Heart left ventricle (tissue), 13 donors: Measurements from ENCODE around the gene SPOCK2.
"Not testable (repeated sequence)": the region's sequence is repeated elsewhere in the genome, so short reads cannot be mapped to it uniquely, and the experiment has no call there.

ENCODE experiments used
- POLR2A ChIP-seq, 2 donors: fragments of 450-650 bp; IDR thresholded peaks; one replicate each; pipeline ENCODE4 v1.6.1; 2017; ENCODE audit warnings: antibody characterized with exemption in 2 of 2, mild to moderate bottlenecking in 2 of 2, moderate library complexity in 2 of 2
- TF ChIP-seq, protein P1 (sequence below), 12 donors: fragments of 200-600 bp; sonication (generic) in 4 of 12; IDR thresholded peaks; one replicate each; pipeline versions ENCODE4 v1.5.0 to v1.8.0; 2018 to 2022; ENCODE audit warnings: antibody characterized with exemption in 12 of 12, mild to moderate bottlenecking in 5 of 12
- donor health status: ischemic (EF 13 %, LVEDD 7.1; RV severe dilation, severe dysfunction).
- donor health status: DM: no; HTN: yes; CAD: no.
- donor health status: DM: no; HTN: no; CAD: no.
- donor health status: ischemic (EF 25% LVEDD 6.9; RV normal size, moderate dysfunction).
- donor health status: ischemic (EF 25% LVEDD 5.7; RV mildly dilated, moderate dysfunction).
- donor health status: ischemic (EF 35%, LVEDD 5.7; RV mildly dilated, moderate dysfunction).
- donor health status: nonischemic (EF 11% LVEDD 7.7; RV severe dilation, severe dysfunction).
- donor health status: DM: yes; HTN: yes; CAD: no.
- donor health status: PGD.
- donor health status: ischemic (EF 29% LVEDD 5.4; RV normal size, mild dysfunction).
- donor health status: nonischemic (EF 23%, LVEDD 6.1; RV moderate dilation, normal function).

DNA sequence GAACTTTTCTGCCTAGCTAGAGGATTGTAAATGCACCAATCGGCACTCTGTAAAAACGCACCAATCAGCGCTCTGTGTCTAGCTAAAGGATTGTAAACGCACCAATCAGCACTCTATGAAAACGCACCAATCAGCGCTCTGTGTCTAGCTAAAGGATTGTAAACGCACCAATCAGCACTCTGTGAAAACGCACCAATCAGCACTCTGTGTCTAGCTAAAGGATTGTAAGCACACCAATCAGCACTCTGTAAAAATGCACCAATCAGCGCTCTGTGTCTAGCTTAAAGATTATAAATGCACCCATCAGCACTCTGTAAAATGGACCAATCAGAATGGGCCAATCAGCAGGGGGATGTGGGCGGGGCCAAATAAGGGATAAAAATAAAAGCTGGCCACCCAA lies 47.9 kb upstream of the SPOCK2 start:
- TF ChIP-seq, protein P1, sequence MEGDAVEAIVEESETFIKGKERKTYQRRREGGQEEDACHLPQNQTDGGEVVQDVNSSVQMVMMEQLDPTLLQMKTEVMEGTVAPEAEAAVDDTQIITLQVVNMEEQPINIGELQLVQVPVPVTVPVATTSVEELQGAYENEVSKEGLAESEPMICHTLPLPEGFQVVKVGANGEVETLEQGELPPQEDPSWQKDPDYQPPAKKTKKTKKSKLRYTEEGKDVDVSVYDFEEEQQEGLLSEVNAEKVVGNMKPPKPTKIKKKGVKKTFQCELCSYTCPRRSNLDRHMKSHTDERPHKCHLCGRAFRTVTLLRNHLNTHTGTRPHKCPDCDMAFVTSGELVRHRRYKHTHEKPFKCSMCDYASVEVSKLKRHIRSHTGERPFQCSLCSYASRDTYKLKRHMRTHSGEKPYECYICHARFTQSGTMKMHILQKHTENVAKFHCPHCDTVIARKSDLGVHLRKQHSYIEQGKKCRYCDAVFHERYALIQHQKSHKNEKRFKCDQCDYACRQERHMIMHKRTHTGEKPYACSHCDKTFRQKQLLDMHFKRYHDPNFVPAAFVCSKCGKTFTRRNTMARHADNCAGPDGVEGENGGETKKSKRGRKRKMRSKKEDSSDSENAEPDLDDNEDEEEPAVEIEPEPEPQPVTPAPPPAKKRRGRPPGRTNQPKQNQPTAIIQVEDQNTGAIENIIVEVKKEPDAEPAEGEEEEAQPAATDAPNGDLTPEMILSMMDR (IDR thresholded peaks at IDR 0.05): not testable (repeated sequence)
- not testable (repeated sequence) for TF ChIP-seq POLR2A (IDR thresholded peaks at IDR 0.05)
